CD4-positive, alpha-beta T cell (primary cell): ENCODE measurements around the gene CALB2. TPM values are rescaled to one million over a fixed set of nuclear protein-coding genes. Genes with fewer than 3 reads are reported as not detected.

Experiments used
- ATAC-seq: fragments of 200-7000 bp; cut with Tn5 transposase; one replicate; pipeline ENCODE4 v1.10.0; 2022; ENCODE audit warnings: mild to moderate bottlenecking; ENCODE audit not compliant: poor library complexity
- CTCF ChIA-PET: fragments of 350-600 bp; sonication (Branson Sonifier 250); formaldehyde crosslinking; loops from one replicate; lab custom pipeline; 2021; ENCODE audit warnings: antibody characterized with exemption, inconsistent platforms; lab: Charles Lee
- POLR2A ChIA-PET: fragments of 350-600 bp; sonication (Branson Sonifier 250); formaldehyde crosslinking; loops from one replicate; lab custom pipeline; 2021; ENCODE audit warnings: antibody characterized with exemption, inconsistent platforms; lab: Charles Lee
- DNase-seq, 14 experiments: peaks; one replicate each; pipeline ENCODE4 v3.0.0-alpha.2; 2013 to 2020; ENCODE audit warnings: mixed read lengths in 2 of 14
- H3K27ac ChIP-seq, 2 donors: one replicate each; pipeline versions ENCODE4 v1.5.1 to v1.7.0; 2013; ENCODE audit warnings: low read length in 2 of 2, low read depth in 1 of 2, mild to moderate bottlenecking in 1 of 2
- H3K27me3 ChIP-seq, 2 experiments: 1 replicate in 1 of 2; 2 replicates in 1 of 2; pipeline versions ENCODE4 v1.6.1 to v1.7.0; 2013; ENCODE audit warnings: low read length in 2 of 2, control low read depth in 1 of 2, mild to moderate bottlenecking in 1 of 2, moderate library complexity in 1 of 2; ENCODE audit not compliant: insufficient read depth in 2 of 2, control insufficient read depth in 1 of 2
- H3K36me3 ChIP-seq: one replicate; pipeline ENCODE4 v1.6.1; 2013; ENCODE audit warnings: low read length, control low read depth; ENCODE audit not compliant: insufficient read depth
- H3K4me1 ChIP-seq: one replicate; pipeline ENCODE4 v1.6.1; 2013; ENCODE audit warnings: low read length, control low read depth; ENCODE audit not compliant: insufficient read depth
- H3K4me3 ChIP-seq: one replicate; pipeline ENCODE4 v1.5.1; 2013; ENCODE audit warnings: mild to moderate bottlenecking, low read length, moderate library complexity
- H3K9me3 ChIP-seq, 2 experiments: 1 replicate in 1 of 2; 2 replicates in 1 of 2; pipeline versions ENCODE4 v1.6.1 to v1.7.0; 2013; ENCODE audit warnings: low read length in 2 of 2, mild to moderate bottlenecking in 2 of 2, control low read depth in 1 of 2, moderate library complexity in 1 of 2; ENCODE audit not compliant: control insufficient read depth in 1 of 2, insufficient read depth in 1 of 2
- H3K27ac Mint-ChIP-seq: one replicate; pipeline ENCODE4 v1.8.0; 2020; ENCODE audit warnings: mixed read lengths
- H3K27me3 Mint-ChIP-seq: one replicate; pipeline ENCODE4 v1.8.0; 2021; ENCODE audit warnings: mixed read lengths
- H3K36me3 Mint-ChIP-seq: one replicate; pipeline ENCODE4 v1.8.0; 2021; ENCODE audit warnings: low read depth, mixed read lengths
- H3K4me1 Mint-ChIP-seq: one replicate; pipeline ENCODE4 v1.8.0; 2021; ENCODE audit warnings: low read depth, mixed read lengths
- H3K4me3 Mint-ChIP-seq: one replicate; pipeline ENCODE4 v1.8.0; 2020; ENCODE audit warnings: mild to moderate bottlenecking, mixed read lengths
- H3K9me3 Mint-ChIP-seq: one replicate; pipeline ENCODE4 v1.8.0; 2020; ENCODE audit warnings: mixed read lengths
- intact Hi-C, 2 experiments: fragments of 100-400 bp; cut with DNase I in 1 of 2; cut with micrococcal nuclease in 1 of 2; formaldehyde crosslinking; loops; one replicate each; pipeline versions ENCODE4 v1.15.1 to v1.9.0; 2023 to 2025; cut with DNase I, micrococcal nuclease
- total RNA-seq, 174 experiments: library from RNA in 2 of 174; stranded (reverse) in 2 of 174; gene quantifications; one replicate each; pipeline ENCODE4 v1.2.3 and lab custom pipeline; 2021 to 2026
- TF ChIP-seq, protein P1 (sequence below): fragments of 200-600 bp; IDR thresholded peaks from one replicate; pipeline ENCODE4 v1.8.0; 2022; ENCODE audit warnings: antibody characterized with exemption, mild to moderate bottlenecking

Gene CALB2
- total RNA-seq, 2 experiments from 2014 or later: not detected

- no peak overlapping the region for H3K27ac Mint-ChIP-seq
- no peak overlapping the region for H3K27ac ChIP-seq
- ATAC-seq (no peak), DNase-seq (no peak)
- H3K27me3 Mint-ChIP-seq: peaks cover 63% of the 10 kb centered on the region
- no peak overlapping the region for H3K4me3 Mint-ChIP-seq
- no peaks in the 10 kb centered on the region for H3K9me3 Mint-ChIP-seq
- no peaks in the 10 kb centered on the region for H3K9me3 ChIP-seq
- peaks cover 5% of the 10 kb centered on the region for H3K4me1 Mint-ChIP-seq
- H3K4me1 ChIP-seq: peaks cover 8% of the 10 kb centered on the region
- CTCF ChIA-PET: interaction anchor here (0.7 to 2.2 kb wide), 10 partner anchors 9 to 198 kb away, joined by 3 to 42 read pairs (median 6); no protein-coding TSS in a partner anchor
- H3K27me3 ChIP-seq: peaks cover 5 to 30% of the 10 kb centered on the region in 2 experiments
- TF ChIP-seq, protein P1, sequence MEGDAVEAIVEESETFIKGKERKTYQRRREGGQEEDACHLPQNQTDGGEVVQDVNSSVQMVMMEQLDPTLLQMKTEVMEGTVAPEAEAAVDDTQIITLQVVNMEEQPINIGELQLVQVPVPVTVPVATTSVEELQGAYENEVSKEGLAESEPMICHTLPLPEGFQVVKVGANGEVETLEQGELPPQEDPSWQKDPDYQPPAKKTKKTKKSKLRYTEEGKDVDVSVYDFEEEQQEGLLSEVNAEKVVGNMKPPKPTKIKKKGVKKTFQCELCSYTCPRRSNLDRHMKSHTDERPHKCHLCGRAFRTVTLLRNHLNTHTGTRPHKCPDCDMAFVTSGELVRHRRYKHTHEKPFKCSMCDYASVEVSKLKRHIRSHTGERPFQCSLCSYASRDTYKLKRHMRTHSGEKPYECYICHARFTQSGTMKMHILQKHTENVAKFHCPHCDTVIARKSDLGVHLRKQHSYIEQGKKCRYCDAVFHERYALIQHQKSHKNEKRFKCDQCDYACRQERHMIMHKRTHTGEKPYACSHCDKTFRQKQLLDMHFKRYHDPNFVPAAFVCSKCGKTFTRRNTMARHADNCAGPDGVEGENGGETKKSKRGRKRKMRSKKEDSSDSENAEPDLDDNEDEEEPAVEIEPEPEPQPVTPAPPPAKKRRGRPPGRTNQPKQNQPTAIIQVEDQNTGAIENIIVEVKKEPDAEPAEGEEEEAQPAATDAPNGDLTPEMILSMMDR: no peak
- H3K4me3 ChIP-seq: no peak overlapping the region
- intact Hi-C loops: loop anchor here in 1 of 2 experiments (2.0 kb wide), 1 partner anchor 197 kb away; no protein-coding TSS in a partner anchor
- H3K36me3 ChIP-seq: no peaks in the 10 kb centered on the region
- H3K36me3 Mint-ChIP-seq: no peaks in the 10 kb centered on the region
- POLR2A ChIA-PET: interaction anchor here (1.0 kb wide), 1 partner anchor 87 kb away, joined by 3 read pairs; no protein-coding TSS in a partner anchor
Observed at GRCh38 chr16:71413341-71413740, 54.8 kb downstream of the CALB2 start.

DNA sequence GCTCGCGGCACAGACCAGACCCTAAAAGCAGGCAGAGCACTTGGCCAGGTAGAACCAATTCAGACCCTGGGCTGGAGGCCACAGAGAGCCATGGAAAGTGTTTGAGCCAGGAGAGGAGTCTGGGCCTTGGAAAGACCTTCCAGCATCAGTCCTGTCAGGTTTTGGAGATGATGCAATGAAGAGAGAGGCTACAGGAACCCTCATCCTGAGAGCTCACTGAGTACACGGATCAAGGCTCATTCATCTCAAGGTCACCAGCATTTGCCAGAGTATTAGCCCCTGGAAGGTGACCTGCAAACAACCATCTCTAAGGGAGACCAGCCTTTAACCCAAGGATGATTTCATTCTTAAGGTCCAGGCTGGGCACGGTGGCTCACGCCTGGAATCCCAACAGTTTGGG, 55.5 kb downstream of the CALB2 start:
- Histone ChIP-seq H3K9me3 (no peaks in the 10 kb centered on the region), H3K36me3 (no peaks in the 10 kb centered on the region), H3K27me3 (peaks cover 5 to 26% of the 10 kb centered on the region in 2 experiments), H3K4me1 (peaks cover 8% of the 10 kb centered on the region), H3K4me3 (no peak overlapping the region), H3K27ac (no peak overlapping the region)
- Mint-ChIP-seq H3K4me3 (no peak overlapping the region), H3K4me1 (peaks cover 5% of the 10 kb centered on the region), H3K27me3 (peaks cover 64% of the 10 kb centered on the region), H3K27ac (no peak overlapping the region), H3K9me3 (no peaks in the 10 kb centered on the region), H3K36me3 (no peaks in the 10 kb centered on the region)
- intact Hi-C loops: no loop called here
- DNase-seq (no peak), ATAC-seq (no peak)
- ChIA-PET CTCF (interaction anchor here (1.3 to 2.2 kb wide), 2 partner anchors 8 to 86 kb away, joined by 5 to 42 read pairs; no protein-coding TSS in a partner anchor), POLR2A (no interaction called here)
- TF ChIP-seq, protein P1: no peak

- H3K27me3 Mint-ChIP-seq: peaks cover 65% of the 10 kb centered on the region
Observed at GRCh38 chr16:71421911-71422310, 63.4 kb downstream of the CALB2 start.

More at GRCh38 chr16:71421911-71422310, 63.4 kb downstream of the CALB2 start:
- CTCF ChIA-PET: interaction anchor here (0.7 to 1.2 kb wide), 2 partner anchors 9 to 189 kb away, joined by 3 to 5 read pairs; no protein-coding TSS in a partner anchor
- H3K27ac Mint-ChIP-seq: no peak overlapping the region
- Histone ChIP-seq H3K4me3 (no peak overlapping the region), H3K9me3 (peaks cover 0 to 8% of the 10 kb centered on the region in 2 experiments), H3K4me1 (no peaks in the 10 kb centered on the region), H3K27me3 (peaks cover 11 to 37% of the 10 kb centered on the region in 2 experiments), H3K27ac (no peak overlapping the region), H3K36me3 (no peaks in the 10 kb centered on the region)
- no peaks in the 10 kb centered on the region for H3K9me3 Mint-ChIP-seq
- intact Hi-C loops: no loop called here
- H3K4me3 Mint-ChIP-seq: no peak overlapping the region
- peak; percentile 52 for ATAC-seq
- POLR2A ChIA-PET: no interaction called here
- no peaks in the 10 kb centered on the region for H3K4me1 Mint-ChIP-seq
- TF ChIP-seq, protein P1: peak; percentile 36
- H3K36me3 Mint-ChIP-seq: no peaks in the 10 kb centered on the region
- DNase-seq: peak in 5 of 14 experiments; percentile 5 to 55 (median 12)
